Hematopoietic multipotent progenitor cell treated with erythropoietin and hydrocortisone succinate and interleukin-3 and kit ligand, for 4 days (in vitro differentiated cells): ENCODE measurements around the gene SH3GL2.
A peak's percentile ranks its signal among the peaks of the same experiment; 100 is the strongest.

Experiments used
- DNase-seq: peaks from one replicate; pipeline ENCODE4 v3.0.0-alpha.2; 2015

SH3GL2 gene

GRCh38 chr9:17665450-17665849 is 86.6 kb downstream of the SH3GL2 start:
- DNase-seq: no peak

GRCh38 chr9:17669206-17669605 is 90.3 kb downstream of the SH3GL2 start:
- peak; percentile 2 for DNase-seq

- DNase-seq: no peak
Measured at GRCh38 chr9:17682684-17683083, 103.8 kb downstream of the SH3GL2 start.

GRCh38 chr9:17688834-17689233 is 110.0 kb downstream of the SH3GL2 start:
- DNase-seq: no peak

- DNase-seq: no peak
Measured at GRCh38 chr9:17694336-17694735, 115.5 kb downstream of the SH3GL2 start.

- DNase-seq: no peak
Measured at GRCh38 chr9:17695482-17695881, 116.6 kb downstream of the SH3GL2 start.

GRCh38 chr9:17699615-17700330 is 120.9 kb downstream of the SH3GL2 start:
- DNase-seq: no peak

GRCh38 chr9:17706347-17706746 is 127.5 kb downstream of the SH3GL2 start:
- DNase-seq: no peak

- no peak for DNase-seq
Measured at GRCh38 chr9:17719053-17719452, 140.2 kb downstream of the SH3GL2 start.

GRCh38 chr9:17721954-17722353 is 143.1 kb downstream of the SH3GL2 start:
- no peak for DNase-seq

GRCh38 chr9:17723656-17724055 is 144.8 kb downstream of the SH3GL2 start:
- no peak for DNase-seq

GRCh38 chr9:17725399-17726010 is 146.6 kb downstream of the SH3GL2 start:
- no peak for DNase-seq

- no peak for DNase-seq
Measured at GRCh38 chr9:17726298-17726697, 147.4 kb downstream of the SH3GL2 start.

GRCh38 chr9:17730899-17731298 is 152.0 kb downstream of the SH3GL2 start:
- no peak for DNase-seq

- DNase-seq: no peak
Measured at GRCh38 chr9:17731308-17731707, 152.4 kb downstream of the SH3GL2 start.

GRCh38 chr9:17734674-17735073 is 155.8 kb downstream of the SH3GL2 start:
- DNase-seq: no peak

GRCh38 chr9:17735859-17736258 is 157.0 kb downstream of the SH3GL2 start:
- DNase-seq: no peak

- DNase-seq: no peak
Measured at GRCh38 chr9:17739022-17739421, 160.2 kb downstream of the SH3GL2 start.

- no peak for DNase-seq
Measured at GRCh38 chr9:17739736-17740135, 160.9 kb downstream of the SH3GL2 start.

- DNase-seq: no peak
Measured at GRCh38 chr9:17742067-17742466, 163.2 kb downstream of the SH3GL2 start.

GRCh38 chr9:17744786-17745185 is 165.9 kb downstream of the SH3GL2 start:
- DNase-seq: peak; percentile 16

- DNase-seq: no peak
Measured at GRCh38 chr9:17750269-17750668, 171.4 kb downstream of the SH3GL2 start.

- DNase-seq: no peak
Measured at GRCh38 chr9:17751486-17751885, 172.6 kb downstream of the SH3GL2 start.

- DNase-seq: no peak
Measured at GRCh38 chr9:17752021-17752420, 173.2 kb downstream of the SH3GL2 start.

- no peak for DNase-seq
Measured at GRCh38 chr9:17757816-17758215, 178.9 kb downstream of the SH3GL2 start.
